ENCODE results near the gene SH3RF1. TPM values are rescaled to one million over a fixed set of nuclear protein-coding genes. Genes with fewer than 3 reads are reported as not detected.

The SH3RF1 gene
- total RNA-seq, 1 experiment from 2014 or later, result 16.6 TPM

DNA sequence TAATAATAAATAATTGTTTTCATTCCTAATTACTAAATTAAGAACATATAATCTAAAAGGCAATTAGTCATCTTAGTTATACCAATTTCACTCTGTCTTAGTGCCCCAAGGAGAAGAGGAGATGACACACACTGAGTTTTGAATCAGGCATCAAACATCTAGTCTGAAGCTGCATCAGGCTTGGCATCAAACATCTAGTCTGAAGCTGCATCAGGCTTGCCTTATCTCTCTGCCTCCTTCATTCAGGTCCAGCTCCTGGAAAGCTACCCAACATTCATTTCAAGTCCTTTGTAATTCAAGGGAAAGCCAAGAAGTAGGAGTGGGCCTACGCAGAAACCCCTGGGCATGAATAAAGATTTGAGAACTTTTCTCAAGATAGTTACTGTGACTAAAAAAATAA lies 62.2 kb downstream of the SH3RF1 start:
- H3K4me3 Mint-ChIP-seq, result no peak overlapping the region
- H3K4me1 Mint-ChIP-seq, result peaks cover 25% of the 10 kb centered on the region
- ChIA-PET CTCF (interaction anchor here (0.8 kb wide), 1 partner anchor 30 kb away, joined by 3 read pairs; no protein-coding TSS in a partner anchor), POLR2A (no interaction called here)
- ATAC-seq, result no peak
- H3K36me3 Mint-ChIP-seq, result peaks cover 7% of the 10 kb centered on the region
- H3K9me3 Mint-ChIP-seq, result peaks cover 8% of the 10 kb centered on the region
- no peaks in the 10 kb centered on the region for H3K27me3 Mint-ChIP-seq (ENCODE audit: low read depth)
- no peak for TF ChIP-seq ELF4 (CRISPR knock-in tag; IDR thresholded peaks at IDR 0.05; ENCODE audit: low read depth)
- TF ChIP-seq, protein P1, sequence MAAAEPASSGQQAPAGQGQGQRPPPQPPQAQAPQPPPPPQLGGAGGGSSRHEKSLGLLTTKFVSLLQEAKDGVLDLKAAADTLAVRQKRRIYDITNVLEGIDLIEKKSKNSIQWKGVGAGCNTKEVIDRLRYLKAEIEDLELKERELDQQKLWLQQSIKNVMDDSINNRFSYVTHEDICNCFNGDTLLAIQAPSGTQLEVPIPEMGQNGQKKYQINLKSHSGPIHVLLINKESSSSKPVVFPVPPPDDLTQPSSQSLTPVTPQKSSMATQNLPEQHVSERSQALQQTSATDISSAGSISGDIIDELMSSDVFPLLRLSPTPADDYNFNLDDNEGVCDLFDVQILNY (CRISPR knock-in tag; IDR thresholded peaks at IDR 0.05), result no peak
- TF ChIP-seq GABPB1 (CRISPR knock-in tag; IDR thresholded peaks at IDR 0.05), result no peak
- TF ChIP-seq, protein P2, sequence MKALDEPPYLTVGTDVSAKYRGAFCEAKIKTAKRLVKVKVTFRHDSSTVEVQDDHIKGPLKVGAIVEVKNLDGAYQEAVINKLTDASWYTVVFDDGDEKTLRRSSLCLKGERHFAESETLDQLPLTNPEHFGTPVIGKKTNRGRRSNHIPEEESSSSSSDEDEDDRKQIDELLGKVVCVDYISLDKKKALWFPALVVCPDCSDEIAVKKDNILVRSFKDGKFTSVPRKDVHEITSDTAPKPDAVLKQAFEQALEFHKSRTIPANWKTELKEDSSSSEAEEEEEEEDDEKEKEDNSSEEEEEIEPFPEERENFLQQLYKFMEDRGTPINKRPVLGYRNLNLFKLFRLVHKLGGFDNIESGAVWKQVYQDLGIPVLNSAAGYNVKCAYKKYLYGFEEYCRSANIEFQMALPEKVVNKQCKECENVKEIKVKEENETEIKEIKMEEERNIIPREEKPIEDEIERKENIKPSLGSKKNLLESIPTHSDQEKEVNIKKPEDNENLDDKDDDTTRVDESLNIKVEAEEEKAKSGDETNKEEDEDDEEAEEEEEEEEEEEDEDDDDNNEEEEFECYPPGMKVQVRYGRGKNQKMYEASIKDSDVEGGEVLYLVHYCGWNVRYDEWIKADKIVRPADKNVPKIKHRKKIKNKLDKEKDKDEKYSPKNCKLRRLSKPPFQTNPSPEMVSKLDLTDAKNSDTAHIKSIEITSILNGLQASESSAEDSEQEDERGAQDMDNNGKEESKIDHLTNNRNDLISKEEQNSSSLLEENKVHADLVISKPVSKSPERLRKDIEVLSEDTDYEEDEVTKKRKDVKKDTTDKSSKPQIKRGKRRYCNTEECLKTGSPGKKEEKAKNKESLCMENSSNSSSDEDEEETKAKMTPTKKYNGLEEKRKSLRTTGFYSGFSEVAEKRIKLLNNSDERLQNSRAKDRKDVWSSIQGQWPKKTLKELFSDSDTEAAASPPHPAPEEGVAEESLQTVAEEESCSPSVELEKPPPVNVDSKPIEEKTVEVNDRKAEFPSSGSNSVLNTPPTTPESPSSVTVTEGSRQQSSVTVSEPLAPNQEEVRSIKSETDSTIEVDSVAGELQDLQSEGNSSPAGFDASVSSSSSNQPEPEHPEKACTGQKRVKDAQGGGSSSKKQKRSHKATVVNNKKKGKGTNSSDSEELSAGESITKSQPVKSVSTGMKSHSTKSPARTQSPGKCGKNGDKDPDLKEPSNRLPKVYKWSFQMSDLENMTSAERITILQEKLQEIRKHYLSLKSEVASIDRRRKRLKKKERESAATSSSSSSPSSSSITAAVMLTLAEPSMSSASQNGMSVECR (CRISPR knock-in tag; IDR thresholded peaks at IDR 0.05; ENCODE audit: borderline replicate concordance), result no peak
- TF ChIP-seq CBFB (CRISPR knock-in tag; IDR thresholded peaks at IDR 0.05; ENCODE audit: low read depth), result no peak
- no peak for TF ChIP-seq ZNF219 (CRISPR knock-in tag; IDR thresholded peaks at IDR 0.05; ENCODE audit: borderline replicate concordance)
- TF ChIP-seq, protein P3, sequence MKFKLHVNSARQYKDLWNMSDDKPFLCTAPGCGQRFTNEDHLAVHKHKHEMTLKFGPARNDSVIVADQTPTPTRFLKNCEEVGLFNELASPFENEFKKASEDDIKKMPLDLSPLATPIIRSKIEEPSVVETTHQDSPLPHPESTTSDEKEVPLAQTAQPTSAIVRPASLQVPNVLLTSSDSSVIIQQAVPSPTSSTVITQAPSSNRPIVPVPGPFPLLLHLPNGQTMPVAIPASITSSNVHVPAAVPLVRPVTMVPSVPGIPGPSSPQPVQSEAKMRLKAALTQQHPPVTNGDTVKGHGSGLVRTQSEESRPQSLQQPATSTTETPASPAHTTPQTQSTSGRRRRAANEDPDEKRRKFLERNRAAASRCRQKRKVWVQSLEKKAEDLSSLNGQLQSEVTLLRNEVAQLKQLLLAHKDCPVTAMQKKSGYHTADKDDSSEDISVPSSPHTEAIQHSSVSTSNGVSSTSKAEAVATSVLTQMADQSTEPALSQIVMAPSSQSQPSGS (CRISPR knock-in tag; IDR thresholded peaks at IDR 0.05; ENCODE audit: borderline replicate concordance, low read depth), result no peak
- DNase-seq (ENCODE audit: low spot score), result no peak
- H3K27ac Mint-ChIP-seq, result peak overlapping the region; percentile 16; the same call in 1 of the 2 replicates

DNA sequence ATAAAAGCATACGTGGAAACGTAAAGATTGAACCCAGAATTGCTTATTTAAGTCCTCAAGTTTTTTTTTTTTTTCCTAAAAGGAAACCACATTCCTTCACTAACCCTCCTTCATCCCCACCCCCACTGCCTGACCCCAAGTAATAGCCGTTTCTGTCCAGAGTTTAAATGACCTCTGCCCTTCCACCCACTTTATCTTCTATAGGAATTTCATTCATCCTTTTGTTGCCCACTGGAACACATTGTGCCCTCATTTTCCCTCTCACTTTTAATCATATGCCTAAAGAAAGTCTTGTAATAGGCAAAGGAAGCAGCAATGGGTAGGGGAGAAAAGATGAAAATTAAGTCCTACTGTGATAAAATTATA lies 62.7 kb downstream of the SH3RF1 start:
- POLR2A ChIA-PET, result no interaction called here
- TF ChIP-seq ETV6 (CRISPR knock-in tag; IDR thresholded peaks at IDR 0.05), result no peak
- no peak for TF ChIP-seq PRRX2 (CRISPR knock-in tag; IDR thresholded peaks at IDR 0.05)
- TF ChIP-seq ZNF263 (CRISPR knock-in tag; IDR thresholded peaks at IDR 0.05; ENCODE audit: low read depth), result no peak
- TF ChIP-seq TCF7 (CRISPR knock-in tag; IDR thresholded peaks at IDR 0.05; ENCODE audit: low read depth), result no peak
- no peak for TF ChIP-seq ZBTB21 (CRISPR knock-in tag; IDR thresholded peaks at IDR 0.05; ENCODE audit: borderline replicate concordance)
- TF ChIP-seq, protein P4, sequence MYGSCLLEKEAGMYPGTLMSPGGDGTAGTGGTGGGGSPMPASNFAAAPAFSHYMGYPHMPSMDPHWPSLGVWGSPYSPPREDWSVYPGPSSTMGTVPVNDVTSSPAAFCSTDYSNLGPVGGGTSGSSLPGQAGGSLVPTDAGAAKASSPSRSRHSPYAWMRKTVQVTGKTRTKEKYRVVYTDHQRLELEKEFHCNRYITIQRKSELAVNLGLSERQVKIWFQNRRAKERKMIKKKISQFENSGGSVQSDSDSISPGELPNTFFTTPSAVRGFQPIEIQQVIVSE (CRISPR knock-in tag; IDR thresholded peaks at IDR 0.05; ENCODE audit: borderline replicate concordance), result no peak
- TF ChIP-seq, protein P5, sequence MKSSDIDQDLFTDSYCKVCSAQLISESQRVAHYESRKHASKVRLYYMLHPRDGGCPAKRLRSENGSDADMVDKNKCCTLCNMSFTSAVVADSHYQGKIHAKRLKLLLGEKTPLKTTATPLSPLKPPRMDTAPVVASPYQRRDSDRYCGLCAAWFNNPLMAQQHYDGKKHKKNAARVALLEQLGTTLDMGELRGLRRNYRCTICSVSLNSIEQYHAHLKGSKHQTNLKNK (CRISPR knock-in tag; IDR thresholded peaks at IDR 0.05), result no peak
- TF ChIP-seq SOX15 (CRISPR knock-in tag; IDR thresholded peaks at IDR 0.05), result no peak
- no peak for TF ChIP-seq MXD4 (CRISPR knock-in tag; IDR thresholded peaks at IDR 0.05; ENCODE audit: borderline replicate concordance)
- TF ChIP-seq, protein P6, sequence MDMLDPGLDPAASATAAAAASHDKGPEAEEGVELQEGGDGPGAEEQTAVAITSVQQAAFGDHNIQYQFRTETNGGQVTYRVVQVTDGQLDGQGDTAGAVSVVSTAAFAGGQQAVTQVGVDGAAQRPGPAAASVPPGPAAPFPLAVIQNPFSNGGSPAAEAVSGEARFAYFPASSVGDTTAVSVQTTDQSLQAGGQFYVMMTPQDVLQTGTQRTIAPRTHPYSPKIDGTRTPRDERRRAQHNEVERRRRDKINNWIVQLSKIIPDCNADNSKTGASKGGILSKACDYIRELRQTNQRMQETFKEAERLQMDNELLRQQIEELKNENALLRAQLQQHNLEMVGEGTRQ (CRISPR knock-in tag; IDR thresholded peaks at IDR 0.05), result no peak
- TF ChIP-seq, protein P7, sequence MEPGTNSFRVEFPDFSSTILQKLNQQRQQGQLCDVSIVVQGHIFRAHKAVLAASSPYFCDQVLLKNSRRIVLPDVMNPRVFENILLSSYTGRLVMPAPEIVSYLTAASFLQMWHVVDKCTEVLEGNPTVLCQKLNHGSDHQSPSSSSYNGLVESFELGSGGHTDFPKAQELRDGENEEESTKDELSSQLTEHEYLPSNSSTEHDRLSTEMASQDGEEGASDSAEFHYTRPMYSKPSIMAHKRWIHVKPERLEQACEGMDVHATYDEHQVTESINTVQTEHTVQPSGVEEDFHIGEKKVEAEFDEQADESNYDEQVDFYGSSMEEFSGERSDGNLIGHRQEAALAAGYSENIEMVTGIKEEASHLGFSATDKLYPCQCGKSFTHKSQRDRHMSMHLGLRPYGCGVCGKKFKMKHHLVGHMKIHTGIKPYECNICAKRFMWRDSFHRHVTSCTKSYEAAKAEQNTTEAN (CRISPR knock-in tag; IDR thresholded peaks at IDR 0.05), result no peak
- CTCF ChIA-PET, result interaction anchor here (1.0 kb wide), 1 partner anchor 198 kb away, joined by 3 read pairs; no protein-coding TSS in a partner anchor
- H3K4me1 Mint-ChIP-seq, result peaks cover 21% of the 10 kb centered on the region
- no peaks in the 10 kb centered on the region for H3K27me3 Mint-ChIP-seq (ENCODE audit: low read depth)
- no peak for DNase-seq (ENCODE audit: low spot score)
- H3K9me3 Mint-ChIP-seq, result peaks cover 3% of the 10 kb centered on the region
- H3K36me3 Mint-ChIP-seq, result peaks cover 2% of the 10 kb centered on the region
- no peak overlapping the region for H3K27ac Mint-ChIP-seq
- no peak for ATAC-seq
- H3K4me3 Mint-ChIP-seq, result no peak overlapping the region
